Measurements from ENCODE around the gene CD59. TPM values are rescaled to one million over a fixed set of nuclear protein-coding genes. Genes with fewer than 3 reads are reported as not detected.
"Not testable (repeated sequence)": the region's sequence is repeated elsewhere in the genome, so short reads cannot be mapped to it uniquely, and the experiment has no call there.

The CD59 gene
- total and polyA plus RNA-seq, 10 donors, result 21.6 to 281 (median 171) TPM

GRCh38 chr11:33664827-33665226 is 71.4 kb downstream of the CD59 start:
- intact Hi-C loops (cut with DNase I; ENCODE audit: low total_unique reads), result no loop called here
- TF ChIP-seq CTCF (IDR thresholded peaks at IDR 0.05 in 8 of 11, conservative IDR thresholded peaks at IDR 0.05 in 3 of 11) (no peak), POLR2A (IDR thresholded peaks at IDR 0.05) (no peak), POLR2AphosphoS5 (IDR thresholded peaks at IDR 0.05) (no peak)

GRCh38 chr11:33664166-33664565 is 72.1 kb downstream of the CD59 start:
- Histone ChIP-seq H3K4me3 (no peak overlapping the region), H3K27me3 (replicated peaks in 1 of 7) (peaks cover 0 to 13% (median 0%) of the 10 kb centered on the region in 7 donors), H3K4me1 (no peaks in the 10 kb centered on the region), H3K27ac (no peak overlapping the region), H3K36me3 (no peaks in the 10 kb centered on the region), H3K9me3 (no peaks in the 10 kb centered on the region)
- TF ChIP-seq POLR2AphosphoS5 (IDR thresholded peaks at IDR 0.05) (no peak), POLR2A (IDR thresholded peaks at IDR 0.05) (no peak), CTCF (IDR thresholded peaks at IDR 0.05 in 8 of 11, conservative IDR thresholded peaks at IDR 0.05 in 3 of 11) (no peak)
- 83 to 91% (median 90%) methylated on average over 6 of the region's 6 CpGs for WGBS, 5 donors
- DNase-seq, result no peak
- intact Hi-C loops (cut with DNase I; ENCODE audit: low total_unique reads), result no loop called here

More at GRCh38 chr11:33664827-33665226, 71.4 kb downstream of the CD59 start:
- DNase-seq, result no peak
- Histone ChIP-seq H3K27ac (no peak overlapping the region), H3K9me3 (no peaks in the 10 kb centered on the region), H3K36me3 (no peaks in the 10 kb centered on the region), H3K4me1 (no peaks in the 10 kb centered on the region), H3K4me3 (no peak overlapping the region), H3K27me3 (replicated peaks in 1 of 7) (peaks cover 0 to 13% (median 0%) of the 10 kb centered on the region in 7 donors)
- 80 to 90% (median 89%) methylated on average over 4 of the region's 4 CpGs for WGBS, 5 donors

GRCh38 chr11:33663121-33663520 is 73.1 kb downstream of the CD59 start:
- Histone ChIP-seq H3K27ac (no peak overlapping the region), H3K9me3 (no peaks in the 10 kb centered on the region), H3K36me3 (no peaks in the 10 kb centered on the region), H3K27me3 (replicated peaks in 1 of 7) (peaks cover 0 to 13% (median 0%) of the 10 kb centered on the region in 7 donors), H3K4me3 (no peak overlapping the region), H3K4me1 (no peaks in the 10 kb centered on the region)
- intact Hi-C loops (cut with DNase I; ENCODE audit: low total_unique reads), result no loop called here
- DNase-seq, result no peak
- TF ChIP-seq POLR2AphosphoS5 (IDR thresholded peaks at IDR 0.05) (no peak), CTCF (IDR thresholded peaks at IDR 0.05 in 8 of 11, conservative IDR thresholded peaks at IDR 0.05 in 3 of 11) (no peak), POLR2A (IDR thresholded peaks at IDR 0.05) (no peak)

GRCh38 chr11:33661526-33661925 is 74.7 kb downstream of the CD59 start:
- DNase-seq, result not testable (repeated sequence)

GRCh38 chr11:33660962-33661361 is 75.3 kb downstream of the CD59 start:
- no peaks in the 10 kb centered on the region for H3K9me3 ChIP-seq
- H3K27ac ChIP-seq, result no peak overlapping the region
- WGBS, 5 donors, result 80 to 90% (median 84%) methylated on average over 4 of the region's 4 CpGs
- peaks cover 0 to 11% (median 0%) of the 10 kb centered on the region in 7 donors for H3K27me3 ChIP-seq (replicated peaks in 1 of 7)
- H3K4me1 ChIP-seq, result no peaks in the 10 kb centered on the region
- H3K36me3 ChIP-seq, result no peaks in the 10 kb centered on the region
- TF ChIP-seq POLR2A (IDR thresholded peaks at IDR 0.05) (no peak), POLR2AphosphoS5 (IDR thresholded peaks at IDR 0.05) (no peak), CTCF (IDR thresholded peaks at IDR 0.05 in 8 of 11, conservative IDR thresholded peaks at IDR 0.05 in 3 of 11) (no peak)
- DNase-seq, result no peak
- intact Hi-C loops (cut with DNase I; ENCODE audit: low total_unique reads), result no loop called here
- no peak overlapping the region for H3K4me3 ChIP-seq

More at GRCh38 chr11:33661526-33661925, 74.7 kb downstream of the CD59 start:
- H3K36me3 ChIP-seq; intact Hi-C loops (cut with DNase I; ENCODE audit: low total_unique reads); H3K27ac ChIP-seq; H3K4me3 ChIP-seq; H3K4me1 ChIP-seq; H3K9me3 ChIP-seq: not testable (repeated sequence)
- H3K27me3 ChIP-seq (replicated peaks in 1 of 7), result peaks cover 0 to 13% (median 0%) of the 10 kb centered on the region in 7 donors
- 64 to 93% (median 85%) methylated on average over 7 of the region's 7 CpGs for WGBS, 5 donors
